K562 (cell line): ENCODE data around the gene PIGC. TPM values are rescaled to one million over a fixed set of nuclear protein-coding genes. Genes with fewer than 3 reads are reported as not detected.

Experiments
- ATAC-seq: fragments of 200-7000 bp; cut with Tn5 transposase; 3 replicates; pipeline ENCODE4 v1.9.1; 2020; ENCODE audit warnings: moderate library complexity
- BruUV-seq: library from RNA; stranded (reverse); fragments of 400-500 nt; replicated peaks from 2 replicates; lab custom pipeline; 2021; lab: Mats Ljungman, UMichigan
- CTCF ChIA-PET: fragments of 300-600 bp; formaldehyde crosslinking; extraction: SDS; loops from one replicate; lab custom pipeline; 2021; ENCODE audit warnings: low intra/inter-chr PET ratio; lab: Yijun Ruan, JAX
- POLR2A ChIA-PET: fragments of 300-600, 350-650 bp; sonication (Branson Sonifier 250); formaldehyde crosslinking; extraction: SDS; loops from one replicate; lab custom pipeline; 2021; ENCODE audit warnings: antibody characterized with exemption, inconsistent platforms; lab: Yijun Ruan, JAX
- DNase-seq, 4 experiments: peaks; one replicate each; pipeline versions ENCODE4 v3.0.0 to v3.0.0-alpha.2; 2011 to 2018; ENCODE audit warnings: low spot score in 3 of 4, mixed read lengths in 3 of 4; ENCODE audit errors: extremely low read depth in 1 of 4
- FAIRE-seq: peaks from 2 replicates; lab custom pipeline; 2011; peaks lifted over from hg19 to GRCh38; lab: Jason Lieb, UNC
- H2AFZ ChIP-seq: 2 replicates; pipeline ENCODE4 v1.6.0; 2011; ENCODE audit warnings: low read depth, low read length, control low read depth, inconsistent platforms
- H3K27ac ChIP-seq: fragments of 200-600 bp; 3 replicates; pipeline ENCODE4 v1.8.0; 2011; ENCODE audit warnings: low read depth, mild to moderate bottlenecking, control low read depth, inconsistent platforms, low read length, moderate library complexity, mixed read lengths; ENCODE audit errors: extremely low read depth
- H3K27me3 ChIP-seq, 2 experiments: fragments of 300-600 bp in 1 of 2; 2 replicates in 1 of 2; 3 replicates in 1 of 2; pipeline versions ENCODE4 v1.6.0 to v1.8.0; 2011; ENCODE audit warnings: inconsistent platforms in 2 of 2, low read length in 2 of 2, mild to moderate bottlenecking in 1 of 2, mixed read lengths in 1 of 2, moderate library complexity in 1 of 2; ENCODE audit not compliant: control insufficient read depth in 2 of 2, insufficient read depth in 2 of 2
- H3K36me3 ChIP-seq: fragments of 300-600 bp; 3 replicates; pipeline ENCODE4 v1.8.0; 2011; ENCODE audit warnings: mild to moderate bottlenecking, low read length, inconsistent platforms; ENCODE audit not compliant: control insufficient read depth, insufficient read depth
- H3K4me1 ChIP-seq, 2 experiments: fragments of 200-600 bp in 1 of 2; replicated peaks in 1 of 2; 2 replicates in 1 of 2; 3 replicates in 1 of 2; pipeline versions ENCODE4 v1.5.1 to v1.8.0; 2011; ENCODE audit warnings: inconsistent platforms in 2 of 2, low read length in 2 of 2, mild to moderate bottlenecking in 1 of 2, mixed read lengths in 1 of 2, moderate library complexity in 1 of 2; ENCODE audit not compliant: control insufficient read depth in 2 of 2, insufficient read depth in 2 of 2
- H3K4me2 ChIP-seq: 2 replicates; pipeline ENCODE4 v1.6.1; 2011; ENCODE audit warnings: low read length, control low read depth, inconsistent platforms, mixed read lengths; ENCODE audit not compliant: insufficient read depth
- H3K4me3 ChIP-seq: fragments of 200-600 bp; sonication (generic), shearing (Covaris generic); 2 replicates; pipeline ENCODE4 v1.5.1; 2016; ENCODE audit warnings: control low read depth, inconsistent platforms
- H3K79me2 ChIP-seq: fragments of 200-600 bp; 3 replicates; pipeline ENCODE4 v1.8.0; 2011; ENCODE audit warnings: low read length, inconsistent platforms; ENCODE audit not compliant: control insufficient read depth, insufficient read depth
- H3K9ac ChIP-seq, 2 experiments: 2 replicates each; pipeline versions ENCODE4 v1.6.0 to v1.6.1; 2011; ENCODE audit warnings: low read depth in 2 of 2, low read length in 2 of 2, control low read depth in 1 of 2, inconsistent platforms in 1 of 2, mild to moderate bottlenecking in 1 of 2, mixed read lengths in 1 of 2; ENCODE audit not compliant: insufficient read depth in 1 of 2
- H3K9me1 ChIP-seq: one replicate; pipeline ENCODE4 v1.6.0; 2011; ENCODE audit warnings: inconsistent platforms, mild to moderate bottlenecking, low read length, moderate library complexity; ENCODE audit not compliant: control insufficient read depth, insufficient read depth
- H3K9me3 ChIP-seq: replicated peaks from 2 replicates; pipeline ENCODE4 v1.5.1; 2011; ENCODE audit warnings: low read depth, low read length, inconsistent platforms; ENCODE audit not compliant: control insufficient read depth, insufficient read depth
- H4K20me1 ChIP-seq: replicated peaks from 2 replicates; pipeline ENCODE4 v1.6.1; 2011; ENCODE audit warnings: low read length, inconsistent platforms, mixed read lengths; ENCODE audit not compliant: control insufficient read depth, insufficient read depth
- COPS2 ChIP-seq: fragments of 450-650 bp; conservative IDR thresholded peaks from 2 replicates; pipeline ENCODE4 v1.6.1; 2016; ENCODE audit warnings: mild to moderate bottlenecking, moderate library complexity
- DEAF1 ChIP-seq: fragments of 450-650 bp; formaldehyde crosslinking; IDR thresholded peaks from 2 replicates; pipeline ENCODE4 v1.4.0; 2020; ENCODE audit warnings: mild to moderate bottlenecking, moderate library complexity
- HMG20B ChIP-seq: fragments of 250-450 bp; sonication (Bioruptor Pico); IDR thresholded peaks from 2 replicates; pipeline ENCODE4 v1.5.0; 2021; ENCODE audit warnings: mild to moderate bottlenecking
- NCOR1 ChIP-seq: fragments of 450-650 bp; IDR thresholded peaks from 2 replicates; pipeline ENCODE4 v1.6.1; 2016; ENCODE audit warnings: mild to moderate bottlenecking, moderate library complexity
- ZFX ChIP-seq: sonication (generic); formaldehyde crosslinking; IDR thresholded peaks from 2 replicates; pipeline ENCODE4 v1.8.0; 2022; ENCODE audit warnings: mild to moderate bottlenecking, missing genetic modification reagents, moderate library complexity
- WGBS: fragments of 100-300 bp; shearing (Covaris generic); methylation state at CpG from one replicate; pipeline ENCODE4 v1.1.6; 2016; ENCODE audit warnings: low coverage, mixed read lengths; ENCODE audit not compliant: insufficient coverage; ENCODE audit errors: missing lambda C conversion rate; 5-methylcytosine and 5-hydroxymethylcytosine counted together
- in situ Hi-C: fragments of 300-500 bp; cut with MboI; formaldehyde crosslinking; loops from 4 replicates; pipeline ENCODE4 v1.15.0; 2018; ENCODE audit warnings: inconsistent platforms, mixed read lengths
- intact Hi-C: fragments of 100-400 bp; cut with micrococcal nuclease; formaldehyde crosslinking; loops from 2 replicates; pipeline ENCODE4 v1.14.2; 2022
- polyA plus RNA-seq, 8 experiments: library from polyadenylated mRNA; depleted of rRNA in 4 of 8; stranded (reverse) in 5 of 8; unstranded in 3 of 8; fragments of >200 nt; fragmentation: Nextera tagmentation in 2 of 8; fragmentation: Illumina TruSeq in 1 of 8; extraction: Ambion mirVana in 2 of 8; extraction: Trizol in 1 of 8; gene quantifications; 2 replicates each; pipeline versions ENCODE4 v1.2.1 to v1.2.3, GENCODE V29; 2011 to 2014; ENCODE audit warnings: inconsistent platforms in 1 of 8, missing spikeins in 1 of 8
- total RNA-seq, 7 experiments: library from RNA; depleted of rRNA in 6 of 7; stranded (reverse); fragments of >200 nt in 6 of 7; fragmentation: Illumina TruSeq in 2 of 7; extraction: Trizol in 2 of 7; gene quantifications; 2 replicates each; pipeline versions ENCODE4 v1.2.1 to v1.2.3, GENCODE V29; 2011 to 2021; ENCODE audit warnings: low replicate concordance in 1 of 7

The PIGC gene
- total and polyA plus RNA-seq, 9 of the 15 experiments (the other 6 are each of a cell fraction or from before 2014, with no cell fraction given): 30.5 to 97.9 (median 54.7) TPM

DNA sequence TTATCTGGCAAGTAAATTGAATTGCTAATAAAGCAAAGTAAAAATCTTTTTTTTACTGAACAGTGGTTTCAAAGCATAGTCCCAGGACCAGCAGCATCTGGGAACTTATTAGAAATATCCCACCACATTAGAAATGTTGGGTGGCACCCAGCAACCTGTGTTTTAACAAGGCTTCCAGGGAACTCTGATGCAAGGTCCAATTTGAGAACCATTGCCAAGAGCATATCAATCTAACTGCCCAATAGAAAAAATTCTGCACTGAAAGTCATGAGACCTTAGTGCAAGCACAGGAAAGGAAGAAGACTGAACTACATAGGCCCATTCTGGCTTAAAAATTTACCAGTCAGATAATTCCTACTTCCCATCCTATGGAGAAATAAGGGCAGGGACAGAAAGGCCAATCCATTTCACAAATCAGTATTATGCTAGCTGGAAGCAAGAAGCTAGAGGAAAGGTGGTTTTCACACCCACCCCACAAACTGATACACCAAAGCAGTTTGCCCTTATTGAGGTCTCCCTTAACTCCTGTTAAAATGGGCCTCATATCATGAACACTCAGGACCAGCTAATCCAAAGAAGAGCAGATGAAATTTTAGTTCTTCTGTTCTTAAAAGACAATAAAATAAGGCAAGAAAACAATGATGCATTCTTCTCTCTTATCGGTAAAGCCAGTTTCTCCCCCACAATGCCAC, 40.8 kb downstream of the PIGC start:
- DNase-seq (no peak), ATAC-seq (no peak), FAIRE-seq (no peak)
- H3K27me3 ChIP-seq: 0 out of 5 replicates have a peak, but pooled peaks cover 0 to 4% of the 10 kb centered on the region in 2 experiments
- no peak overlapping the region for H3K27ac ChIP-seq
- H3K4me1 ChIP-seq: no peaks in the 10 kb centered on the region; a peak in 1 of 5 replicates
- H4K20me1 ChIP-seq: no peaks in the 10 kb centered on the region
- POLR2A ChIA-PET: no interaction called here
- in situ Hi-C loops (no loop called here), intact Hi-C loops (no loop called here)
- no peak overlapping the region for H3K9ac ChIP-seq
- no peaks in the 10 kb centered on the region for H3K9me1 ChIP-seq
- H2AFZ ChIP-seq: no peak overlapping the region
- CTCF ChIA-PET: no interaction called here
- no TSS peak for BruUV-seq
- no peaks in the 10 kb centered on the region for H3K36me3 ChIP-seq
- H3K4me2 ChIP-seq: no peak overlapping the region
- no peaks in the 10 kb centered on the region for H3K79me2 ChIP-seq
- TF ChIP-seq COPS2 (no peak), ZFX (CRISPR knock-in tag) (no peak), NCOR1 (no peak), DEAF1 (CRISPR knock-in tag) (no peak), HMG20B (CRISPR knock-in tag) (no peak)
- H3K4me3 ChIP-seq: no peak overlapping the region
- WGBS: 4% methylated on average over 1 of the region's 1 CpG
- H3K9me3 ChIP-seq: no peaks in the 10 kb centered on the region
